ENCODE measurements around the gene NFE2L2. TPM values are rescaled to one million over a fixed set of nuclear protein-coding genes. Genes with fewer than 3 reads are reported as not detected.

Gene NFE2L2
- total RNA-seq, 1 donor from 2014 or later, result 83.3 TPM

DNA sequence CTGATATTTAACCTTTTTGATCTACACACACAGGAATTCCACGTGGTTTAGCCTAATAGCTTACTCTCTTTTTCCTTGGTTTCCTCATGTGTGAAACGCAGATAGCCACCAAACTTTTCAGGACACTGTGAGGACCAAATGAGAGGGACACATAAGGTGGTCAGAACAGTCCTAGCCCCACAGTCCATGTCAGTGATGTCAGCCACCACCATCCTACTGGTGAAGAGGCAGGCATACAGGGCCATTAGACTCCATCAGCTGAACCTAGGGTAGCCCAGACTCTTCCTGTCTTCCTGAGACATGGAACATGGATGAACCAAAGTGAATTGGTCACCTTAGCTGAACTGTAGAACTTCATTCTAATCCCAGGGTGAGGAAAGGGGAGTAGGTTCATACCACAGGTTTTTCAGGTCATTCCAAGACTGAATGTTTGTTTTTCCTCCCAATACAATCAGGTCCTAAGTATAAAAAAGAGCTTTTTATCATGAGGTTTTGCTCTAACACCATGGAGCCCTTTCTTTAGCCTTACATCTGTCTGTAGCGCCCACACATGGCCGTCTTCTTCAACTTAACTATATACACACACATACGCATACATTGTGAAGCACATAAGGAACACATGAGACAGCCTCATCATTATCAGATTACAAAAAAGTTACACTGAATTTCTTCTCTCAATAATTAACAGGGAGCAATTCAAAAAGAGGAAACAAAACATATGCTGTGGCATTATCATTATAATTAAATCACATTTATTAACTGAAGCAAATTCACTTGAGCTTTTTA, 18.5 kb upstream of the NFE2L2 start:
- no peaks in the 10 kb centered on the region for H3K36me3 Mint-ChIP-seq (ENCODE audit: low read depth, unreplicated experiment)
- Histone ChIP-seq H3K36me3 (ENCODE audit: insufficient read depth, low read length) (no peaks in the 10 kb centered on the region), H3K9me3 (ENCODE audit: insufficient read depth, low read depth, low read length) (no peaks in the 10 kb centered on the region), H3K27me3 (ENCODE audit: insufficient read depth, low read length) (no peaks in the 10 kb centered on the region), H3K4me3 (ENCODE audit: insufficient read depth, low read depth, low read length) (no peak overlapping the region), H3K4me2 (ENCODE audit: low read length) (no peak overlapping the region), H3K27ac (ENCODE audit: low read depth, low read length) (no peak overlapping the region), H4K20me1 (ENCODE audit: insufficient read depth, low read length) (no peaks in the 10 kb centered on the region), H2AFZ (ENCODE audit: low read depth, low read length) (no peak overlapping the region), H3K79me2 (ENCODE audit: insufficient read depth, low read length) (no peaks in the 10 kb centered on the region), H3K4me1 (ENCODE audit: insufficient read depth, low read length) (peaks cover 4% of the 10 kb centered on the region), H3K9ac (ENCODE audit: low read length) (no peak overlapping the region)
- no peaks in the 10 kb centered on the region for H3K9me3 Mint-ChIP-seq (ENCODE audit: unreplicated experiment)
- no peak overlapping the region for H3K4me3 Mint-ChIP-seq (ENCODE audit: unreplicated experiment)
- no peak for TF ChIP-seq EZH2 (IDR thresholded peaks at IDR 0.05; ENCODE audit: insufficient read depth, low read length)
- TF ChIP-seq, protein P1, sequence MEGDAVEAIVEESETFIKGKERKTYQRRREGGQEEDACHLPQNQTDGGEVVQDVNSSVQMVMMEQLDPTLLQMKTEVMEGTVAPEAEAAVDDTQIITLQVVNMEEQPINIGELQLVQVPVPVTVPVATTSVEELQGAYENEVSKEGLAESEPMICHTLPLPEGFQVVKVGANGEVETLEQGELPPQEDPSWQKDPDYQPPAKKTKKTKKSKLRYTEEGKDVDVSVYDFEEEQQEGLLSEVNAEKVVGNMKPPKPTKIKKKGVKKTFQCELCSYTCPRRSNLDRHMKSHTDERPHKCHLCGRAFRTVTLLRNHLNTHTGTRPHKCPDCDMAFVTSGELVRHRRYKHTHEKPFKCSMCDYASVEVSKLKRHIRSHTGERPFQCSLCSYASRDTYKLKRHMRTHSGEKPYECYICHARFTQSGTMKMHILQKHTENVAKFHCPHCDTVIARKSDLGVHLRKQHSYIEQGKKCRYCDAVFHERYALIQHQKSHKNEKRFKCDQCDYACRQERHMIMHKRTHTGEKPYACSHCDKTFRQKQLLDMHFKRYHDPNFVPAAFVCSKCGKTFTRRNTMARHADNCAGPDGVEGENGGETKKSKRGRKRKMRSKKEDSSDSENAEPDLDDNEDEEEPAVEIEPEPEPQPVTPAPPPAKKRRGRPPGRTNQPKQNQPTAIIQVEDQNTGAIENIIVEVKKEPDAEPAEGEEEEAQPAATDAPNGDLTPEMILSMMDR (IDR thresholded peaks at IDR 0.05; ENCODE audit: insufficient read depth, low read depth, low read length), result no peak
- FAIRE-seq (no peak), DNase-seq (ENCODE audit: low read depth) (no peak)
- peaks cover 9% of the 10 kb centered on the region for H3K4me1 Mint-ChIP-seq (ENCODE audit: low read depth, unreplicated experiment)
- H3K27ac Mint-ChIP-seq (ENCODE audit: unreplicated experiment), result no peak overlapping the region
- H3K27me3 Mint-ChIP-seq (ENCODE audit: low read depth, unreplicated experiment), result no peaks in the 10 kb centered on the region

DNA sequence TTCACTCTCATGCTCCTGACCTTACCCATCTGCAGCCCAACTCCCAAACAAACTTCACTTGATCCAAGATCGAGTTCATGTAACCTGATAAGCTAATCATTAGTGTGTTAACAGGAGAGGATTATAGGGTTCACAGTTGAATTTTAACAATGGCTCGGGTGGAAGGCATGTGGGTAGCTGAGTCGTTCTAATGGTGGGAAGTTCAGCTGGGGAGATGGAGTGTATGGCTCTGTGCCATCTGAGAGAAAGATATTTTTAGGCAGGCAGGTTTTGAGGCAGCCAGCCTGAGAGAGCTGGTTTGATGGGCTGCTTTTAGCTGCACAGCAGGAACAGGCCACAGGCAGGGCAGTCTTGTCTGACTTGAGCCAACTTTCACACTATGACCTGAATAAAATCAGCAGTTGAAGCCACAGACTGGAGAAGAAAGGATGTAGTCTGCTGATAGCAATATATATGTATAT, 17.7 kb upstream of the NFE2L2 start:
- Histone ChIP-seq H3K9me3 (ENCODE audit: insufficient read depth, low read depth, low read length) (no peaks in the 10 kb centered on the region), H3K4me3 (ENCODE audit: insufficient read depth, low read depth, low read length) (no peak overlapping the region), H2AFZ (ENCODE audit: low read depth, low read length) (no peak overlapping the region), H3K27ac (ENCODE audit: low read depth, low read length) (no peak overlapping the region), H4K20me1 (ENCODE audit: insufficient read depth, low read length) (no peaks in the 10 kb centered on the region), H3K79me2 (ENCODE audit: insufficient read depth, low read length) (no peaks in the 10 kb centered on the region), H3K36me3 (ENCODE audit: insufficient read depth, low read length) (no peaks in the 10 kb centered on the region), H3K4me2 (ENCODE audit: low read length) (no peak overlapping the region), H3K9ac (ENCODE audit: low read length) (no peak overlapping the region), H3K4me1 (ENCODE audit: insufficient read depth, low read length) (peaks cover 4% of the 10 kb centered on the region), H3K27me3 (ENCODE audit: insufficient read depth, low read length) (no peaks in the 10 kb centered on the region)
- no peak overlapping the region for H3K4me3 Mint-ChIP-seq (ENCODE audit: unreplicated experiment)
- no peak for TF ChIP-seq EZH2 (IDR thresholded peaks at IDR 0.05; ENCODE audit: insufficient read depth, low read length)
- TF ChIP-seq, protein P1 (IDR thresholded peaks at IDR 0.05; ENCODE audit: insufficient read depth, low read depth, low read length), result no peak
- H3K36me3 Mint-ChIP-seq (ENCODE audit: low read depth, unreplicated experiment), result no peaks in the 10 kb centered on the region
- no peak for DNase-seq (ENCODE audit: low read depth)
- no peaks in the 10 kb centered on the region for H3K27me3 Mint-ChIP-seq (ENCODE audit: low read depth, unreplicated experiment)
- H3K9me3 Mint-ChIP-seq (ENCODE audit: unreplicated experiment), result no peaks in the 10 kb centered on the region
- H3K27ac Mint-ChIP-seq (ENCODE audit: unreplicated experiment), result no peak overlapping the region
- H3K4me1 Mint-ChIP-seq (ENCODE audit: low read depth, unreplicated experiment), result peaks cover 9% of the 10 kb centered on the region
- FAIRE-seq, result no peak

Data from astrocyte (in vitro differentiated cells and primary cell).